HCT116 (cell line): ENCODE data around the gene PCDHGB4. TPM values are rescaled to one million over a fixed set of nuclear protein-coding genes. Genes with fewer than 3 reads are reported as not detected.
A peak's percentile ranks its signal among the peaks of the same experiment; 100 is the strongest.

Experiments
- ATAC-seq: fragments of 200-7000 bp; cut with Tn5 transposase; 2 replicates; pipeline ENCODE4 v1.9.1; 2020; ENCODE audit warnings: mild to moderate bottlenecking, moderate library complexity
- BruUV-seq: library from RNA; stranded (reverse); fragments of 400-500 nt; replicated peaks from 2 replicates; lab custom pipeline; 2021; lab: Mats Ljungman, UMichigan
- CTCF ChIA-PET: fragments of 300-600 bp; sonication (Branson Sonifier 250); formaldehyde crosslinking; loops from one replicate; lab custom pipeline; 2021; ENCODE audit warnings: antibody characterized with exemption; lab: Charles Lee
- POLR2A ChIA-PET: fragments of 300-600, 350-600 bp; sonication (Branson Sonifier 250); formaldehyde crosslinking; loops from one replicate; lab custom pipeline; 2021; ENCODE audit warnings: antibody characterized with exemption; lab: Charles Lee
- RAD21 ChIA-PET, 2 experiments: fragments of 300-600 bp; sonication (Branson Sonifier 250); formaldehyde crosslinking; loops; one replicate each; lab custom pipeline; 2023; ENCODE audit warnings: low total read pairs in 2 of 2; ENCODE audit not compliant: uncharacterized antibody in 2 of 2, unreplicated experiment in 2 of 2, low non-redundant PET in 1 of 2; lab: Charles Lee
- DNase-seq: peaks from one replicate; pipeline ENCODE4 v3.0.0-alpha.2; 2010; ENCODE audit warnings: low read depth, low spot score
- H2AFZ ChIP-seq: fragments of 200-600 bp; shearing (Covaris generic), sonication (generic); 2 replicates; pipeline ENCODE4 v1.6.1; 2017; ENCODE audit warnings: low read depth, mixed run types, mixed read lengths, antibody characterized with exemption, low read length; ENCODE audit not compliant: poor library complexity, severe bottlenecking
- H3K27ac ChIP-seq: 2 replicates; pipeline ENCODE4 v1.5.1; 2012; ENCODE audit warnings: low read depth, low read length
- H3K27me3 ChIP-seq: fragments of 200-600 bp; sonication (generic); 2 replicates; pipeline ENCODE4 v1.6.1; 2016; ENCODE audit warnings: mixed run types, low read length, mixed read lengths; ENCODE audit not compliant: insufficient read depth
- H3K36me3 ChIP-seq, 2 experiments: fragments of 200-500 bp in 1 of 2; fragments of 200-600 bp in 1 of 2; sonication (Bioruptor generic) in 1 of 2; sonication (generic) in 1 of 2; 2 replicates each; pipeline versions ENCODE4 v1.5.1 to v1.6.1; 2014 to 2016; ENCODE audit warnings: low read length in 2 of 2, inconsistent platforms in 1 of 2, mixed read lengths in 1 of 2, mixed run types in 1 of 2; ENCODE audit not compliant: insufficient read depth in 2 of 2, control insufficient read depth in 1 of 2
- H3K4me1 ChIP-seq, 2 experiments: fragments of 200-600 bp in 1 of 2; sonication (generic) in 1 of 2; 2 replicates each; pipeline versions ENCODE4 v1.5.1 to v1.6.1; 2012 to 2017; ENCODE audit warnings: low read length in 2 of 2, inconsistent platforms in 1 of 2, mild to moderate bottlenecking in 1 of 2, mixed read lengths in 1 of 2, mixed run types in 1 of 2, moderate library complexity in 1 of 2; ENCODE audit not compliant: insufficient read depth in 2 of 2, control insufficient read depth in 1 of 2
- H3K4me2 ChIP-seq: fragments of 200-600 bp; sonication (generic); 2 replicates; pipeline ENCODE4 v1.6.1; 2017; ENCODE audit warnings: mixed run types, low read length, mixed read lengths
- H3K4me3 ChIP-seq, 2 experiments: fragments of 200-600 bp in 1 of 2; sonication (generic) in 1 of 2; replicated peaks in 1 of 2; 2 replicates each; pipeline ENCODE4 v1.5.1; 2011 to 2016; ENCODE audit warnings: low read length in 2 of 2, control low read depth in 1 of 2, low read depth in 1 of 2, mild to moderate bottlenecking in 1 of 2, mixed read lengths in 1 of 2, mixed run types in 1 of 2
- H3K79me2 ChIP-seq: fragments of 200-600 bp; sonication (generic); 2 replicates; pipeline ENCODE4 v1.6.1; 2017; ENCODE audit warnings: mild to moderate bottlenecking, mixed run types, low read length, moderate library complexity, mixed read lengths; ENCODE audit not compliant: insufficient read depth
- H3K9ac ChIP-seq: fragments of 200-600 bp; sonication (generic); 2 replicates; pipeline ENCODE4 v1.6.1; 2016; ENCODE audit warnings: low read length, mixed read lengths
- H3K9me2 ChIP-seq: fragments of 200-600 bp; sonication (generic), shearing (Covaris generic); 2 replicates; pipeline ENCODE4 v1.6.1; 2017; ENCODE audit warnings: mixed run types, mild to moderate bottlenecking, moderate library complexity; ENCODE audit not compliant: insufficient read depth
- H3K9me3 ChIP-seq, 2 experiments: fragments of 200-500 bp in 1 of 2; fragments of 200-600 bp in 1 of 2; sonication (Bioruptor generic) in 1 of 2; sonication (generic) in 1 of 2; 2 replicates each; pipeline ENCODE4 v1.6.1; 2014 to 2017; ENCODE audit warnings: low read length in 2 of 2, mixed read lengths in 2 of 2, inconsistent platforms in 1 of 2, low read depth in 1 of 2, mild to moderate bottlenecking in 1 of 2, mixed run types in 1 of 2, moderate library complexity in 1 of 2; ENCODE audit not compliant: control insufficient read depth in 1 of 2, insufficient read depth in 1 of 2
- H4K20me1 ChIP-seq: fragments of 200-600 bp; sonication (generic), shearing (Covaris generic); 2 replicates; pipeline ENCODE4 v1.6.1; 2017; ENCODE audit warnings: mixed run types, mild to moderate bottlenecking, moderate library complexity; ENCODE audit not compliant: insufficient read depth
- CBX3 ChIP-seq: IDR thresholded peaks from 2 replicates; pipeline ENCODE4 v1.6.1; 2012; ENCODE audit warnings: low read depth
- CEBPB ChIP-seq: IDR thresholded peaks from 2 replicates; pipeline ENCODE4 v1.6.1; 2012; ENCODE audit warnings: low read depth
- EGR1 ChIP-seq: IDR thresholded peaks from 2 replicates; pipeline ENCODE4 v1.6.1; 2012; ENCODE audit warnings: low read depth
- FOSL1 ChIP-seq: IDR thresholded peaks from 2 replicates; pipeline ENCODE4 v1.6.1; 2012; ENCODE audit warnings: low read depth
- POLR2AphosphoS5 ChIP-seq: IDR thresholded peaks from 2 replicates; pipeline ENCODE4 v1.6.1; 2011; ENCODE audit warnings: mild to moderate bottlenecking, low read depth, low read length, moderate library complexity
- RAD21 ChIP-seq: IDR thresholded peaks from 2 replicates; pipeline ENCODE4 v1.6.1; 2012; ENCODE audit warnings: low read depth, mild to moderate bottlenecking
- SIN3A ChIP-seq: IDR thresholded peaks from 2 replicates; pipeline ENCODE4 v1.6.1; 2012; ENCODE audit warnings: low read depth
- SP1 ChIP-seq: IDR thresholded peaks from 2 replicates; pipeline ENCODE4 v1.6.1; 2012; ENCODE audit warnings: low read depth
- SRF ChIP-seq: IDR thresholded peaks from 2 replicates; pipeline ENCODE4 v1.6.1; 2012; ENCODE audit warnings: low read depth
- TCF7L2 ChIP-seq: IDR thresholded peaks from 2 replicates; pipeline ENCODE4 v1.7.0; 2011; ENCODE audit warnings: borderline replicate concordance, inconsistent platforms; ENCODE audit not compliant: insufficient read depth, insufficient read length; ENCODE audit errors: extremely low read depth
- YY1 ChIP-seq: IDR thresholded peaks from 2 replicates; pipeline ENCODE4 v1.6.1; 2011; ENCODE audit warnings: low read length, low read depth, moderate library complexity, mild to moderate bottlenecking; ENCODE audit not compliant: insufficient replicate concordance; ENCODE audit errors: extremely low read depth
- ZNF274 ChIP-seq: fragments of 200-500 bp; sonication (Bioruptor generic); IDR thresholded peaks from 2 replicates; pipeline ENCODE4 v1.6.1; 2014; ENCODE audit warnings: mild to moderate bottlenecking, low read depth, low read length, inconsistent platforms
- intact Hi-C: fragments of 100-400 bp; cut with micrococcal nuclease; formaldehyde crosslinking; loops from 2 replicates; pipeline ENCODE4 v1.10.0; 2022
- total RNA-seq: library from RNA; stranded (reverse); gene quantifications from one replicate; pipeline ENCODE4 v1.2.1, GENCODE V29; 2021; ENCODE audit not compliant: unreplicated experiment
- TF ChIP-seq, protein P1 (sequence below): IDR thresholded peaks from 2 replicates; pipeline ENCODE4 v1.6.1; 2011; ENCODE audit warnings: mild to moderate bottlenecking, low read length, moderate library complexity; ENCODE audit not compliant: insufficient replicate concordance; ENCODE audit errors: extremely low read depth
- TF ChIP-seq, protein P2 (sequence below): IDR thresholded peaks from 2 replicates; pipeline ENCODE4 v1.6.1; 2012
- TF ChIP-seq, protein P3 (sequence below), 3 experiments: fragments of 200-600 bp in 1 of 3; sonication (generic) in 1 of 3; IDR thresholded peaks in 2 of 3; conservative IDR thresholded peaks in 1 of 3; 2 replicates each; pipeline ENCODE4 v1.5.1; 2012 to 2017; ENCODE audit warnings: low read depth in 2 of 3, low read length in 2 of 3, antibody characterized with exemption in 1 of 3, borderline replicate concordance in 1 of 3, control low read depth in 1 of 3, mild to moderate bottlenecking in 1 of 3, mixed read lengths in 1 of 3, mixed run types in 1 of 3, moderate library complexity in 1 of 3; ENCODE audit not compliant: insufficient read depth in 1 of 3
- TF ChIP-seq, protein P4 (sequence below): IDR thresholded peaks from 2 replicates; pipeline ENCODE4 v1.6.1; 2012

The PCDHGB4 gene
- total RNA-seq, 1 experiment from 2014 or later: not detected

DNA sequence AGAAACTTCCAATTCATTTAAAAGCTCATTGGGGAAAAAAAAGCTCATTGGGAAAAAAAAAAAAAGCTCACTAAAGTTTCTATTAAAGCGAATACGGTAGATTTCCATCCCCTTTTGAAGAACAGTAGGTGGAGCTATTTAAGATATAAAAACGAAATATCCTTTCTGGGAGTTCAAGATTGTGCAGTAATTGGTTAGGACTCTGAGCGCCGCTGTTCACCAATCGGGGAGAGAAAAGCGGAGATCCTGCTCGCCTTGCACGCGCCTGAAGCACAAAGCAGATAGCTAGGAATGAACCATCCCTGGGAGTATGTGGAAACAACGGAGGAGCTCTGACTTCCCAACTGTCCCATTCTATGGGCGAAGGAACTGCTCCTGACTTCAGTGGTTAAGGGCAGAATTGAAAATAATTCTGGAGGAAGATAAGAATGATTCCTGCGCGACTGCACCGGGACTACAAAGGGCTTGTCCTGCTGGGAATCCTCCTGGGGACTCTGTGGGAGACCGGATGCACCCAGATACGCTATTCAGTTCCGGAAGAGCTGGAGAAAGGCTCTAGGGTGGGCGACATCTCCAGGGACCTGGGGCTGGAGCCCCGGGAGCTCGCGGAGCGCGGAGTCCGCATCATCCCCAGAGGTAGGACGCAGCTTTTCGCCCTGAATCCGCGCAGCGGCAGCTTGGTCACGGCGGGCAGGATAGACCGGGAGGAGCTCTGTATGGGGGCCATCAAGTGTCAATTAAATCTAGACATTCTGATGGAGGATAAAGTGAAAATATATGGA, 43.0 kb downstream of the PCDHGB4 start, which contains the start of gene PCDHGA12:
PCDHGA12 (plus strand) TSS at position 176 of the 782 bp plus-strand sequence; CDS start at position 429, 253 bp downstream.
- no peaks in the 10 kb centered on the region for H3K27me3 ChIP-seq
- H3K36me3 ChIP-seq: no peaks in the 10 kb centered on the region
- H4K20me1 ChIP-seq: no peaks in the 10 kb centered on the region
- H3K4me1 ChIP-seq: no peaks in the 10 kb centered on the region
- BruUV-seq: no TSS peak
- no peak within 1 kb of the TSS for H3K4me2 ChIP-seq
- POLR2A ChIA-PET: no interaction called here
- H3K9me2 ChIP-seq: no peaks in the 10 kb centered on the region
- DNase-seq (no peak), ATAC-seq (no peak)
- CTCF ChIA-PET: interaction anchor here (0.9 to 1.7 kb wide), 5 partner anchors 9 to 133 kb away, joined by 3 to 7 read pairs (median 4); partner anchors contain the start of gene PCDHGA10
- no peak within 1 kb of the TSS for H3K9ac ChIP-seq
- no peak within 1 kb of the TSS for H3K27ac ChIP-seq
- peaks cover 0 to 8% of the 10 kb centered on the region in 2 experiments; a peak in 2 of 4 replicates for H3K9me3 ChIP-seq
- H3K4me3 ChIP-seq: no peak within 1 kb of the TSS
- intact Hi-C loops: no loop called here
- RAD21 ChIA-PET: no interaction called here
- H2AFZ ChIP-seq: no peak within 1 kb of the TSS
- no peaks in the 10 kb centered on the region for H3K79me2 ChIP-seq
- TF ChIP-seq TCF7L2 (no peak), EGR1 (no peak), CEBPB (no peak), SP1 (no peak), ZNF274 (no peak), POLR2AphosphoS5 (no peak), SIN3A (no peak), RAD21 (0 out of 2 replicates have a peak, but pooled peaks have one; percentile 15), SRF (no peak), FOSL1 (no peak), CBX3 (no peak), YY1 (no peak)
- TF ChIP-seq, protein P1, sequence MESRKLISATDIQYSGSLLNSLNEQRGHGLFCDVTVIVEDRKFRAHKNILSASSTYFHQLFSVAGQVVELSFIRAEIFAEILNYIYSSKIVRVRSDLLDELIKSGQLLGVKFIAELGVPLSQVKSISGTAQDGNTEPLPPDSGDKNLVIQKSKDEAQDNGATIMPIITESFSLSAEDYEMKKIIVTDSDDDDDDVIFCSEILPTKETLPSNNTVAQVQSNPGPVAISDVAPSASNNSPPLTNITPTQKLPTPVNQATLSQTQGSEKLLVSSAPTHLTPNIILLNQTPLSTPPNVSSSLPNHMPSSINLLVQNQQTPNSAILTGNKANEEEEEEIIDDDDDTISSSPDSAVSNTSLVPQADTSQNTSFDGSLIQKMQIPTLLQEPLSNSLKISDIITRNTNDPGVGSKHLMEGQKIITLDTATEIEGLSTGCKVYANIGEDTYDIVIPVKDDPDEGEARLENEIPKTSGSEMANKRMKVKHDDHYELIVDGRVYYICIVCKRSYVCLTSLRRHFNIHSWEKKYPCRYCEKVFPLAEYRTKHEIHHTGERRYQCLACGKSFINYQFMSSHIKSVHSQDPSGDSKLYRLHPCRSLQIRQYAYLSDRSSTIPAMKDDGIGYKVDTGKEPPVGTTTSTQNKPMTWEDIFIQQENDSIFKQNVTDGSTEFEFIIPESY: no peak
- TF ChIP-seq, protein P2, sequence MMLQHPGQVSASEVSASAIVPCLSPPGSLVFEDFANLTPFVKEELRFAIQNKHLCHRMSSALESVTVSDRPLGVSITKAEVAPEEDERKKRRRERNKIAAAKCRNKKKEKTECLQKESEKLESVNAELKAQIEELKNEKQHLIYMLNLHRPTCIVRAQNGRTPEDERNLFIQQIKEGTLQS: no peak
- TF ChIP-seq, protein P3, sequence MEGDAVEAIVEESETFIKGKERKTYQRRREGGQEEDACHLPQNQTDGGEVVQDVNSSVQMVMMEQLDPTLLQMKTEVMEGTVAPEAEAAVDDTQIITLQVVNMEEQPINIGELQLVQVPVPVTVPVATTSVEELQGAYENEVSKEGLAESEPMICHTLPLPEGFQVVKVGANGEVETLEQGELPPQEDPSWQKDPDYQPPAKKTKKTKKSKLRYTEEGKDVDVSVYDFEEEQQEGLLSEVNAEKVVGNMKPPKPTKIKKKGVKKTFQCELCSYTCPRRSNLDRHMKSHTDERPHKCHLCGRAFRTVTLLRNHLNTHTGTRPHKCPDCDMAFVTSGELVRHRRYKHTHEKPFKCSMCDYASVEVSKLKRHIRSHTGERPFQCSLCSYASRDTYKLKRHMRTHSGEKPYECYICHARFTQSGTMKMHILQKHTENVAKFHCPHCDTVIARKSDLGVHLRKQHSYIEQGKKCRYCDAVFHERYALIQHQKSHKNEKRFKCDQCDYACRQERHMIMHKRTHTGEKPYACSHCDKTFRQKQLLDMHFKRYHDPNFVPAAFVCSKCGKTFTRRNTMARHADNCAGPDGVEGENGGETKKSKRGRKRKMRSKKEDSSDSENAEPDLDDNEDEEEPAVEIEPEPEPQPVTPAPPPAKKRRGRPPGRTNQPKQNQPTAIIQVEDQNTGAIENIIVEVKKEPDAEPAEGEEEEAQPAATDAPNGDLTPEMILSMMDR (IDR thresholded peaks at IDR 0.05 in 2 of 3, conservative IDR thresholded peaks at IDR 0.05 in 1 of 3; ENCODE audit: borderline replicate concordance in 1 of 3, insufficient read depth in 1 of 3, low read depth in 2 of 3, low read length in 2 of 3): peak in 1 of 3 experiments; percentile 44; a peak in 1 of 6 replicates
- TF ChIP-seq, protein P4, sequence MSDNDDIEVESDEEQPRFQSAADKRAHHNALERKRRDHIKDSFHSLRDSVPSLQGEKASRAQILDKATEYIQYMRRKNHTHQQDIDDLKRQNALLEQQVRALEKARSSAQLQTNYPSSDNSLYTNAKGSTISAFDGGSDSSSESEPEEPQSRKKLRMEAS: no peak
- TF ChIP-seq, all 23 proteins: peak for 2
